HG03442 (cell line): ENCODE data around the gene TCEA3.
"Not testable (repeated sequence)": the region's sequence is repeated elsewhere in the genome, so short reads cannot be mapped to it uniquely, and the experiment has no call there.

Experiments
- ATAC-seq: cut with Tn5 transposase; IDR thresholded peaks from one replicate; pipeline ENCODE4 v1.9.1; 2021; ENCODE audit warnings: mild to moderate bottlenecking, moderate library complexity; ENCODE audit not compliant: unreplicated experiment

The TCEA3 gene

DNA sequence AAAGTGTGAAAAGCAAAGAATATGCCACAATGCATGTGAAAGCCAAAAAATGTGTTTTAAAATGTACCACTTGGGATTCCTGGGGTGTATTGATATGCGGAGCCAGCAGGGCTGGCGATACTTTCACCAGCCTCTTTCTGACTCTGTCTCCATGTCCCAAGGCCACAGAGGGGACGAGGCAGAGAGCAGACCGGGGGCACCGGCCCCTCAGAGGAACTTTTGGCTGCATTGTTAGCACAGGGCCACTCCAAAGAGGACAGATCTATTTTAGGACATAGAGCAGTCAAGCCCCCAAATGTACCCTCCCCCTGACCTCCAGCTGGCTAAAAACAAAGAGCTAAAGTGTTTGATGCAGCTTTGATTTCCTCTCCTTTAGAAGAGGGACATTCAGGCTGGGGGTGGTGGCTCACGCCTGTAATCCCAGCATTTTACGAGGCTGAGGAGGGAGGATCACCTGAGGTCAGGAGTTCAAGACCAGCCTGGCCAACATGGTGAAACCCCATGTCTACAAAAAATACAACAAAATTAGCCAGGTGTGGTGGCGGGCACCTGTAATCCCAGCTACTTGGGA, 29.3 kb downstream of the TCEA3 start:
- ATAC-seq = no peak

DNA sequence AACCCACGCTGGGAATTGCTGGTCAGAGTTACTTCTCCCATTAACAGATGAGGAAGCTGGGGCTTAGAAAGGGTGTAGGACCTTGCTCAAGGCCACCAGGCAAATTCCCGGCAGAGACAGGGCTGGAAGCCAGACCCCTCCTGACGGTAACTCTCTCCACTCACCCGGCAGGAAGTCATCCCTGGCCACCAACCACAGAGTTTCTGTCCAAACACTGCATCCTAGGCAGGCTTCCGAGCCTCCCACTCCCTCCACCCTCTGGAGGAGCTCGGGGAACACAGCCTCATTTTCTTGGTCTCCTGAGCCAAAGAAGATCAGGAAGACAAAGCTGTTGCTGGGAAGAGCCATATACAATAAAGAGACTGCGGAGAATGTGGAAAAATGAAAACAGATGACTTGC, 29.9 kb downstream of the TCEA3 start:
- no peak for ATAC-seq

DNA sequence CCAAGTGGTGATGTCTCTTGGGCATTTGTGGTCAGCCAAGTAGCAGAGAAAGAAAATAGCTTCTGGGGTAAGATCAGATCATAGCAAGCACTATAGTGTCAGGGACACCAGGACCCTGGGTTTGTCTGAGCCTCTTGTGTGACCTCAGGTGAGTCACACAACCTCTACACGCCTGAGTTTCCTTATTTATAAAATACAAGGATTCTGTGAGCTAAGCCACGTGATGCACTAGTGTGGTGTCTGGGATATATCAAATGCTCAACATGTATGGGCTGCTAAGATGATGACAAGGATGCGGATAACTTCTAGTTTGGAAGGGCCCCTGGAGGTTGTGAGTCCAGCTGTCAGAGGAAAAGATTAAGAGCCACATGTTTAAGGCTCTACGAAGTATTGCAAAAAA, 30.4 kb downstream of the TCEA3 start:
- no peak for ATAC-seq

DNA sequence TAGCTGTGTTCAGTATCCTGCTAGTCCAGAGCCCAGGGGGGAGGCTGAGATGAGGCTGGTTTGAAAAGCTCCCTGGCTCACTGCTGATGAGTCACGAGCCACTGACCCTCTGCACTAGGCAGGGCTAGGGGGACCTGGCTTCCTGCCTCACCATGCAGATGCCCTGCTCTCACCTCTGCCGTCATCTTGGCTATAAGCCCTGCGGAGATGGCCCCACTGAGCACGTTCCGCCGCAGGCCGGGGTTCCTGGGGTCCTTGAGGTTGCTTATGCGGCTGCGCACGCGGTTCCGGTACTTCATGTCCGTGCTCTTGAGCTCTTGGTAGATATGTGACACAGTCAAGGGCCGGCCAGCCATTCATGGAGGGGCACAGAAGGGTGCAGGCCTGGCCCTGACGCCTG, 30.8 kb downstream of the TCEA3 start:
- ATAC-seq = no peak

DNA sequence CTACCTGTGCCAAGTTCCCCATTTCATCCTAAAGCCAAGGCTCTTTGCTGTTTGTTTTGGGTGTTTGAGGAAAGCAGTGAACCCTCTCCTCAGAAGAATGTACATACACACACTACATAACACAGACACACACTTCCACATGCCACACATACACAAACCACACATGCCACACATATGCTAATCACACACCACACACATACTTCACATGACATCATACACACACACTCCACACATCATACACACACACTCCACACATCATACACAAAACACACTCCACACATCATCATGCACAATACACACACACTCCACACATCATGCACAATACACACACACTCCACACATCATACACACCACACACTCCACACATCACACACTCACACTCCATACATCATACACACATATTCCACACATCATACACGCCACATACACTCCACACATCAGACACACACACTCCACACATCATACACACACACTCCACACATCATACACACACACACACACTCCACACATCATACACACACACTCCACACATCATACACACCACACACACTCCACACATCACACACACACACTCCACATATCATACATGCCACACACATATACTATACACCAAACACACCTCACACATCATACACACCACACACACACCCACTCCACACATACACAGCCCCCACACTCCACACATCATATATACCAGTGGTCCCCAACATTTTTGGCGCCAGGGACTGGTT, 32.3 kb downstream of the TCEA3 start:
- no peak for ATAC-seq

DNA sequence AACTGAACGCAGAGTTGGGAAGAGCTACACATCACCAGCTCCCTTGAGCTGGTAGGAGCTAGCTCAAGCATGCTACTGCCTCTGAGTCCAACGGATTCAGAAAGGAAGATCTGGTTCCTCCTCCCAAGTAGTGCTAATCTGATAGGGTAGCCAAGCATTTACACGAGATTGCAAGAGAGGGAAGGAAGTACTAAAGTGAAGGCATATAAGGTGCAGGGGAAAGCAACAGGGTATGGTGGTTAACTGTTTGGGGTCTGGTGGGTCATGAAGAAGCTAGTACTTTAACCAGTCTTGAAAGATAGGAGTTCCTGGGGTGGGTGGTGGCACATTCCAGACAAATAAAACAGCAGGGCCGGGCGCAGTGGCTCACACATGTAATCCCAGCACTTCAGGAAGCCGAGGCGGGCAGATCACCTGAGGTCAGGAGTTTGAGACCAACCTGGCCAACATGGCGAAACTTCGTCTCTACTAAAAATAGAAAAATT, 34.7 kb downstream of the TCEA3 start:
- no peak for ATAC-seq

DNA sequence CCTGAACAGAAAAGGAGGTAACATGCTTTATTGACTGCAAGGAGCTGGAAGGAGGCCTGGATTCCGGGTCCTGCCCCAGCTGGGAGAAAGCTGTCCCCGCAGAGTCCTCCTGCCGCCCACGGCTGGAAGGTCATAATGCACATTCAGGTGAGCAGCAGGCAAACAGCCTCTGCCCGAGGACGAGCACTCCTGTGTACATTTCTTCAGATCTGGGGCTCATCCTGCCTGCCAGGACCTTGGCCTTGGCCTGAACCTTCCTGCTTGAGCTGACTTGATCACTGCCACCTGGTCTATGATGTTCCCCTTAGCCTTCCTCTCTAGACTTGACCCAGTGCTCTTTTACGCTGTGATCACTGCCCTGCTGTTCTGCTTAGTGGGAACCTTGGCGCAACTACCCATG, 37.1 kb downstream of the TCEA3 start:
- ATAC-seq = no peak

DNA sequence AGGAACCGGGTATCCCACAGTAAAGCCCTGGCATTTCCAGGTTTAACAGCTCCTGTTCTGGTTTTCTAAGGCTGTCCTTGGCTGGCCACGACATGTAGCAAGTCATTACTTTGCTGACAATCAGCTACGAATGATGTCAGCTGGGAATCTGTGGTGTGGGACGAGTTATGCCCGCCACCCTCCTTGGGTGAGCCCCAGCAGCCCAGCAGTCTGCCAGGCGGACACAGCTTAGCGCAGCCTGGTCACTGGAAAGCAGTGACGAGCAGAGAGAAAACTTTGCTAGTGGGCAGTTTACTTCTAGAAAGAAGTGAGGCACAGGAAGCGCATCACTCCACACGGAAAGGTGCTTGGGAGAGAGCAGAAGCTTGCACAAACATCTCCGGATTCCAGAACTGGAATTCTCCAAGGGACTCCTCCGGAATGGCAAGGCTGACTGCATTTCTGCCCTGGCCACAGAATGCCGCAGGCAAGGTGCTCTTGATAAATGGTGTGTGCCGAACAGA, 39.4 kb downstream of the TCEA3 start:
- no peak for ATAC-seq

DNA sequence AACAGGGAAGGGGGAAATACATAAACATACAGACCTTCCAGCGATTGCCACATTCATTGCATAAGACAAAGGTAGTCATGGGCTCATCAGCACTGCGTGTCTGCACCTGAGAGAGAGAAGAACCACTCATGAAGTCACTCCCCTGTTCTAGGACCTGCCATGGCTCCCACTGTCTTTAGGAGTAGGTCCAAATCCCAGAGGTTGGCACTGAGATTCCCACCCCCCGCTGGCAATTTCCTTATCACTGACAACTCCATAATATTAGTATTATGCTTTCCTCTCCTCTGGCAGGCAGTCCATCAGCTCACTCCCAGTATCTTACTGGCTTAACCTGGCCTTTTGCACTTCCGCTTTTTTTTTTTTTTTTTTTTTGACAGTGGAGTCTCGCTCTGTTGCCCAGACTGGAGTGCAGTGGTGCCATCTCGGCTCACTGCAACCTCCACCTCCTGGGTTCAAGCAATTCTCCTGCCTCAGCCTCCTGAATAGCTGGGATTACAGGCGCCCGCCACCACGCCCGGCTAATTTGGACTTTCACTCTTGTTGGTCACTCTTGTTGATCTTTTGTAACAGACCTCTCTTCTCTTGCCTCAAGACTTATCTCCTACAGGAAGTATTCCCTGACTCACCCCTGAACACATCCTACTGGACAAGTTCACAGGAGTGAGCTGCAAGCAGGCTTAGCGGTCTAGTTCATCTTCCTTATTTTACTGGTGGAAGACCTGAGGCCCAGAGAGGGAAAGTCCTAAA, 40.1 kb downstream of the TCEA3 start:
- no peak for ATAC-seq

DNA sequence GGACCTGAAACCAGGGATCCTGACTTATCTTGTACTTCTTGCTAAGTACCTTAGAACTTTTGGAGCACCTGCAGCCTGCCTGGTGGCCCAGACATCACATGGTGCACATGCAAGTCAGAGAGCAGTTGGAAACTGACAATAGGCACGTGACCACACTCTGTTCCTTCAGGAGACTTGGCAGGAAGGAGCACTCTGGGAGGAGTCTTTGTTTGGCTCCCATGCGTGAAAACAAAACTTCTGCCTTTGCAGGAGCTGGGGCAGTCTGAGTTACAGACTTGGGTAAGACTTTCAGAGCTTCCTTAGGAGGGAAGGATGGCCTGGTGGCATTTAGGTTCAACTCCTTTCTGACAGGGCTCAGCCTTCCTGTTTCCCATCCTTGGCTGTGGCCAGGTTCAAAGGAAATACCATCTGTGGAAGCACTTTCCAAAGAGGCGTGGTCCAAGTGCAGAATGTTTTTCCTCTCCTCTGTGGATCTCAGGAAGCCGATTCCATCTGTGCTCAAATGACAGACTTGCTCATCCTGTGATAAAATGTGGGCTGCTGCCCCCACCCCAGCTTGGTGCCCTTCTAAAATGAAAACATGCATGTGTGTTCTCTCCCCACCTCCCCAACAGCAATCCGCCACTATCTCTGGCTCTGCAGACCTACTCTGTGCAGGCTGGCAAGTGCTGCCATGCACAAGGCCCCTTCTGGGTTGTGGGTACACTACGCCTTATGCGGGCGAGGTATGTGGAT, 40.8 kb downstream of the TCEA3 start:
- no peak for ATAC-seq

DNA sequence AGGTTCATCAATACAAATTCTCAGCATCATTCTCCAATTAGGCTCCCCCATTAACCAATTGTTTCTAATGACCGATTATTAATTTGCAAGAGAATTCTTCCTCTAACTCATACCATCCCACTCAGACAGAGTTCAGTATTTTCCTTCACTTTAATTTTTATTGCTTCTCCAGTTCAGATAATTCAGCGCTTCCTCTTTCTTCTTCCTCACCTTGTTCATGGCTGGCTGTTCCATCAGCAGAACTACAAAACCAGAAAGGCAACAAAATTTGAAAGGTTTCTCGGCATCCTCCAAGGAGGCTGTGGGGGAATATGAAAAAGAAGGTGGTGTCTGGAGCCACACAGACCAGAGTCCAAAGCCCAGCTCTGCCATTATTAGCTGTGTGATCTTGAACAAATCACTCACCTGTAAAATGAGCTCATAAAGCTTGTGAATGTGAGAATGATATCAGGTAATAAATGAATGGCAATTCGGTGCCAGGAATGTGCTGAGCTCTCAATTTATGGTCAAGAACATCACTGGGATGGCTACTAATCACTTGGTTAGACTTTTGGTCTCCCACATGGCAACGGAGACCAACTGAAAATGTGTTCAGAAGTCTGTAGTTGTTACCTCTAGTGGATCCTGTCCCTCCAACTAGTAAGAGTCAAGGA, 43.2 kb downstream of the TCEA3 start:
- ATAC-seq = no peak

DNA sequence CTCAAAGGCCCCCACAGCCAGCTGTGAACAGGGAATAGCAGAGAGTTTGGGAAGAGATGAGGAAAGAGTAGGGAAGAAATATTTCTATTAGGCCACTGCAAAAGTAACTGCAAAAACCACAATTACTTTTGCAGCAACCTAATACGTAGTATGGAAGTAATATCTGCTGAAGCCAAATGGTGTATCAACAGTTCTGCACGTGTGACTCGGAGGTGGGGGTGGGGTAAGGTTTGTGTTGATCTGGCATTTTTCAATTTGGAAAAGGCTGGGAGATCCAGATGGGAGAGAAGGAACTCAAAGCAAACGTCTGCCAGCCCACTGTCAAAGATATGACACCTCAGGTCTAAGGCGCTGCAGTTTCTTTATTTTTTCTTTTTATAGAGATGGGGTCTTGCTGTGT, 43.8 kb downstream of the TCEA3 start:
- no peak for ATAC-seq

DNA sequence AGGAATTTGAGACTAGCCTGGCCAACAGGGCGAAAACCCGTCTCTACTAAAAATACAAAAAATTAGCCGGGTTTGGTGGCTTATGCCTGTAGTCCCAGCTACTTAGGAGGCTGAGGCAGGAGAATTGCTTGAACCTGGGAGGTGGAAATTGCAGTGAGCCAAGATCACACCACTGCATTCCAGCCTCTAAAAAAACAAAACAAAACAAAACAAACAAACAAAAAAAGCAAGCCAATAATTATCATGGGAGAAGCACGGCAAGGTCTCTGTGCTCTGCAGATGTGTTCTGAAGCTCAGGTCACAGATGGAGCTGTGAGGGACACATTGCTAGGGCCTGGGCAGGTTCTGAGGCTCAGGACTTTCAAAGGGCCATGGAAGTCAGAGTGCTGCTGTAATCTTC, 44.3 kb downstream of the TCEA3 start:
- not testable (repeated sequence) for ATAC-seq

DNA sequence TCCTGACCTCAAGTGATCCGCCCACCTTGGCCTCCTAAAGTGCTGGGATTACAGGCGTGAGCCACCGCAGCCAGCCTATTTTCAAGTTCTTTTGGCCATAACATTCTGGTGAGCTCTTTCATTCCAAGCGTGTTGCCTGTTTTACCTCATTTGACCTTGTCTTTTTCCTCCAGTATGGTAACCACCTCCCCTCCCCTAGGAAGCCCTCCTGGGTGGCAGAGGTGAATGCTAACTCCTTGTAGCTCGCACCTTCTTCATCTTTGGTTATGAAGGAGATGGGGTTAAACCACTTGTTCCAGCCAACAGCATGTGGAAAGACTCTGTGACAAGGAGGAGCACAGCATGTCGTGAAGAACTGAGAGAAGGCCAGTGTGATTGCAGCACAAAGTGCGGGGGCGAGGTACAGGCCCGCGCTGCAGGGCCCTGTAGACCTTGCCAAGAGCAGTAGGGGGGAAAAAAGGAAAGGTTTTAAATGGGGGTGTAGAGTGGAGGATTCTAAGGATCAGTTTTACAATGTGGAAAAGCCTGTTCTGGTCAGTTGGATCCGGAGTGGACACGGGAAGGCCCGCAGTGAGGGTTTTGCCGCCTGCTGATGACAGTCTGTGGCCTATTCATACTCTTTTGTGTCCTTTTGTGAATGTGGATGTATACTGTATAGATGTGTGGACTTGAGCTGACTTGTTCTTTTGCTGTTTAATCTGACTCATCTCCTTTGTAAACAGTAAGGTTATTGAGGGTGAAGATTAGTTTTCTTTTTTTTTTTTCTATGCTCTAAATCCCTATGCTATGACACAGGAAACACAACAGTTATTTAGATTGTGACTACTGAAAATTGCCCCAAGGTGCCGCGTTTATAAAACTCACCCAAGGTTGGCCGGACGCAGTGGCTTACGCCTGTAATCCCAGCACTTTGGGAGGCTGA, 47.4 kb downstream of the TCEA3 start:
- ATAC-seq = no peak

DNA sequence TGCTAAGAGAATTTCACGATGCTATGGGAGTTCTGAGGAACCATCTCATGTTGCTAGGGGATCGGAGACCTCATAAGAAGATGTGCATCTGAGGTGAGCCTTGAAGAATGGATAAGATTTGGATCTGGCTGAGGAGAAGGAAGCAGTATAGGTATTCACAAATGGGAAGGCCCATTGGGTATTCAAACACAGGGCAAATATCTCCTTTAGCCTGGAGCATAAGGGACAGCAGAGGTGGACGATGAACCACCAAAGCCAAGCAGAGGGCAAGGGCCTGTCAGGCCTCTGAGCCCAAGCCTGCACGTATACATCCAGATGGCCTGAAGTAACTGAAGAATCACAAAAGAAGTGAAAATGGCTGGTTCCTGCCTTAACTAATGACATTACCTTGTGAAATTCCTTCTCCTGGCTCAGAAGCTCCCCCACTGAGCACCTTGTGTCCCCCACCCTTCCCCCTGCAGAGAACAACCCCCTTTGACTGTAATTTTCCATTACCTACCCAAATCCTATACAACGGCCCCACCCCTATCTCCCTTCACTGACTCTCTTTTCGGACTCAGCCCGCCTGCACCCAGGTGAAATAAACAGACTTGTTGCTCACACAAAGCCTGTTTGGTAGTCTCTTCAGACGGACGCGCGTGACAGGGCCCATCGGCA, 50.3 kb downstream of the TCEA3 start:
- not testable (repeated sequence) for ATAC-seq

DNA sequence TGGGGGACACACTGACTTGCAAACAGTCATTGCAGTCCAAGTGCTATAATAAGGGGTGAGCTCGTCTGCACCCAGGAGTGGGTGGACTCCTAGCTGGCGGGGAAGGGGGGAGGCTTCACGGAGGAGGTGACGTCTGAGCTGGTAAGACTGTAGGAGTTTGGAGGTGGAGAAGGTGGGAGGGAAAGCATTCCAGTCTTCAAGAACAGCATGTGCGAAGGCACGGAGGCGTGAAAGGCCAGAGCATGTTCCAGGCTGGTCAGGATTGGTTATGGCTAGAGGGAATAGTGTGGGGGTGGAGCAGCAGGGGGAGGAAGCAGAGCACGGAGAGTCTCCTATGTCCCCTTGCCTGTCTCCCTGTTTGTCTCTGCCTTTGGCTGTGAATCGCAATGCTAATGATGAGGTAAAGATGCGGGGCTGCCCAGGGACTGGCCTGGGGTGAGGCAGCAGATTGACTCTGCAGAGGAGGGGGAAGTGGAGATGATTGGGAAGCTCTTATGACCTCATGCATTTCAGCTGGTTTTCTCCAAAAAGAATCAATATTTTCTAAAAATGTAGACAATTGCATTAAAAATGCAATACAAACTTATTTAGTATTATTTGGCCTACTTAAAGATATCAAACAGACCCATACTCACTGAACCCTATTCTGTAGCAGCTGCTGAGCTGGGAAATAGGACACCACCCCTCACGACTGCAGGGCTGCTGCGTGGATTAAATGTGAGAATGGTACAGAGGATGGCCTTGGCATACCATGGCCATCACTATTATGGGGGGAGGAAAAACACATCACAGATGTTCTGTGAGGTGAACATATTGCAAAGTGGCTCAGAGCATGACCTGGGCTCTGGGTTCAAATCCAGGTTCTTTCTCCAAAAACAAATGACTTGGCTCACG, 52.3 kb downstream of the TCEA3 start:
- no peak for ATAC-seq

DNA sequence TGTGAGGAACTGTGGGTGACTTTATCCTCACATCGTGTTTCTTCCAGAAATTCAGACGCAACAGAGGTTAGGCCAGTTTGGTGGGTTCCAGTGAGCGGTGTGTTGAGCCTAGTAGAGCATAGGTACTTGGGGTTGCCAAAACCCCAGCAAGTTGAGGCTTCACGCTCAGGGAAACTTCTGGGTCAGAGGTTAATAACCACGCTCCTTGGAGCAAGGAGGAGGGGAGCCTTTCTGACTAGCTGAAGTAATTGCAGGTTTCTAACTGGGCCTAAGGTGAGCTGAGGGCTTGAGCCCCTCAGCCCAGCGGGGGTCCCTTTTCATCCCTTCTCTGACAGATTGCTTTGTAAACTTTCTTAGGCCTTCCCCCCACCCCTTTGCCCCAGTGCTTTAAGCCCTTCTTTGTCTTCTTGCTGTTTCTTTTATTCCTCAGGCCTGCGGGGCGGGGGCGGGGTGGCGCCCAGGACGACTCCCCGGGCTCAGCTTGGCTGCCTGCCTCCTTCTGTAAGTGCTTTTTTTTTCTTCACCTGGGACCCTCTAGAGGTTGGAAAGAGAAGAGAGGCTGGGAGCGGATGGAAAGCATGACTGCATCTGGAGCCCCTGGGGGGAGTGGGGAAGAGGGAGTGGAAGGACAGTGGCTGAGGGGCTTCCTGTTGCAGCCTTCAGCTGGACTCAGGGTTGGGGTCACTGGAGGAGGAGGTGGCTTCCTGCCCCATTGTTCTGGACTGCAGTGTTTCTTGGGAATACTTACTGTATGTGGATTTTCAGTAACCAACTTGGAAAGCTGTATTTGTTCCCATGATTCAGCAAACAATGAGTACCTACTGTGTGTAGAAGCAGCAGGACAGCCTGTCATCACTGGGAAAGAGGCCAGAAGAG, 53.6 kb downstream of the TCEA3 start:
- ATAC-seq = no peak
